ENCODE results near the gene GLG1.
A peak's percentile ranks its signal among the peaks of the same experiment; 100 is the strongest.
"Not testable (repeated sequence)": the region's sequence is repeated elsewhere in the genome, so short reads cannot be mapped to it uniquely, and the experiment has no call there.

Gene GLG1

DNA sequence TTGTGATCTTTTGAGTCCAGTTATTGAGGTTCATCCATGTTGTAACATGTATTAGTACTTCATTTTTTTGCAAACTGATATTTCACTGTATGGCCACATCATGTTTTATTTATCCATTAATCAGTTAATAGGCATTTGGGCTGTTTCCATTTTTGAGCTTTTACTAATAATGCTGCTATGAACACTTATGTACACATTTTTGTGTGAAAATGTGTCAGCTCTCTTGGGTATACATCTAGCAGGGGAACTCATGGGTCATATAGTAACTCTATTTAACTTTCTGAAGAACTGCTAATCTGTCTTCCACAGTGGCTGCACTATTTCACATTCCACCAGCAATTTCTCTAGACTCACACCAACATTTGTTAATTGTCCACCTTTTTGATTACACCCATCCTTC, 82.0 kb downstream of the GLG1 start:
- H3K4me3 ChIP-seq (ENCODE audit: low read depth, low read length) = no peak overlapping the region
- DNase-seq (ENCODE audit: low read depth) = no peak
- TF ChIP-seq POLR2A (IDR thresholded peaks at IDR 0.05; ENCODE audit: extremely low read depth, insufficient read length) (no peak), MYC (IDR thresholded peaks at IDR 0.05; ENCODE audit: low read depth, low read length) (no peak)
- TF ChIP-seq, protein P1, sequence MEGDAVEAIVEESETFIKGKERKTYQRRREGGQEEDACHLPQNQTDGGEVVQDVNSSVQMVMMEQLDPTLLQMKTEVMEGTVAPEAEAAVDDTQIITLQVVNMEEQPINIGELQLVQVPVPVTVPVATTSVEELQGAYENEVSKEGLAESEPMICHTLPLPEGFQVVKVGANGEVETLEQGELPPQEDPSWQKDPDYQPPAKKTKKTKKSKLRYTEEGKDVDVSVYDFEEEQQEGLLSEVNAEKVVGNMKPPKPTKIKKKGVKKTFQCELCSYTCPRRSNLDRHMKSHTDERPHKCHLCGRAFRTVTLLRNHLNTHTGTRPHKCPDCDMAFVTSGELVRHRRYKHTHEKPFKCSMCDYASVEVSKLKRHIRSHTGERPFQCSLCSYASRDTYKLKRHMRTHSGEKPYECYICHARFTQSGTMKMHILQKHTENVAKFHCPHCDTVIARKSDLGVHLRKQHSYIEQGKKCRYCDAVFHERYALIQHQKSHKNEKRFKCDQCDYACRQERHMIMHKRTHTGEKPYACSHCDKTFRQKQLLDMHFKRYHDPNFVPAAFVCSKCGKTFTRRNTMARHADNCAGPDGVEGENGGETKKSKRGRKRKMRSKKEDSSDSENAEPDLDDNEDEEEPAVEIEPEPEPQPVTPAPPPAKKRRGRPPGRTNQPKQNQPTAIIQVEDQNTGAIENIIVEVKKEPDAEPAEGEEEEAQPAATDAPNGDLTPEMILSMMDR (IDR thresholded peaks at IDR 0.05; ENCODE audit: low read depth, low read length) = no peak
- TF ChIP-seq, protein P2, sequence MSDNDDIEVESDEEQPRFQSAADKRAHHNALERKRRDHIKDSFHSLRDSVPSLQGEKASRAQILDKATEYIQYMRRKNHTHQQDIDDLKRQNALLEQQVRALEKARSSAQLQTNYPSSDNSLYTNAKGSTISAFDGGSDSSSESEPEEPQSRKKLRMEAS (IDR thresholded peaks at IDR 0.05; ENCODE audit: low read depth, low read length) = no peak

DNA sequence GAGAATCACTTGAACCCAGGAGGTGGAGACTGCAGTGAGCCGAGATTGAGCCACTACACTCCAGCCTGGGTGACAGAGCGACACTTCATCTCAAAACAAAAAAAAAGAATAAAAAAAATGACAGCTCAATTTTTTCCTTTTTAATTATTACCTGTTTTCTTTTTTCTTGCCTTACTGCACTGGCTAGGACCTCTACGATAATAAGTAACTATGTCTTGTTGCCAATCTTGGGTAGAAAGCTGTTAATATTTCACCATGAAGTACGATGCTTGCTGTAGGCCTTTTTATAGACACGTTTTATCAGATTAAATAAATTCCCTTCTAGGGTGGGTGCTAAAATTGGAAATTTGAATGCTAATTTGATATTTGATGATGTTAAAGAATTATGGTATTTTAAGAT, 82.8 kb downstream of the GLG1 start:
- TF ChIP-seq POLR2A (IDR thresholded peaks at IDR 0.05; ENCODE audit: extremely low read depth, insufficient read length) (no peak), MYC (IDR thresholded peaks at IDR 0.05; ENCODE audit: low read depth, low read length) (no peak)
- TF ChIP-seq, protein P2 (IDR thresholded peaks at IDR 0.05; ENCODE audit: low read depth, low read length) = no peak
- TF ChIP-seq, protein P1 (IDR thresholded peaks at IDR 0.05; ENCODE audit: low read depth, low read length) = no peak
- H3K4me3 ChIP-seq (ENCODE audit: low read depth, low read length) = no peak overlapping the region
- DNase-seq (ENCODE audit: low read depth) = no peak

DNA sequence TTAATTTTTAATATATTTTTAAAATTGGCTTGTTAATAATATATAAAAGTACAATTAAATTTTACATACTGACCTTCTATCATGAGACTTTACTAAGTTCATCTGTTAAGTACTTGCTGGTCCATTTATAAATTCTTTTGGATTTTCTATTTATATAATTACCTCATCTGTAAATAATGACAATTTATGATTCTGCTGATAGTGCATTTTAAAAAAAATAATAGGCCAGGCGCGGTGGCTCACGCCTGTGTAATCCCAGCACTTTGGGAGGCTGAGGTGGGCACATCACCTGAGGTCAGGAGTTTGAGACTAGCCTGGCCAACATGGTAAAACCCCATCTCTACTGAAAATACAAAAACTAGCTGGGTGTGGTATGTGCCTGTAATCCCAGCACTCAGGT, 83.2 kb downstream of the GLG1 start:
- not testable (repeated sequence) for DNase-seq (ENCODE audit: low read depth); H3K4me3 ChIP-seq (ENCODE audit: low read depth, low read length)

DNA sequence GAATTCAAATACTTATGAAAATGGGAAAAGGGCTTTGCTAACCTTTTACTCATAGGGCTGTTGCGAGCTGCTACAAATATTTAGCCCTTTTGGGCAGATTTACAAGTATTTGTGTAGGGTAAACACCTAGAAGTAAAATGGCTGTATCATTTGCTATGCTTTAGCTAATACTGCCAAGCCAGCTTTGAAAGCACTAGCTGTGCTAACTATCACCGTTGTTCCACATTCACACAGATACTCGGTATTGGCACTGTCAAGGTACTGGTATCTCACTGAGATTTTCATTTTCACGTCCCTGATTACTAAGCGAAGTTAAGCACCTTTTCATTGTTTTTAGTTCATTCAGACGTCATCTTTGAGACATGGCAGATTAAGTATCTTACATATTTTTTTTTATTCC, 84.8 kb downstream of the GLG1 start:
- no peak for DNase-seq (ENCODE audit: low read depth)
- no peak overlapping the region for H3K4me3 ChIP-seq (ENCODE audit: low read depth, low read length)
- TF ChIP-seq, protein P2 (IDR thresholded peaks at IDR 0.05; ENCODE audit: low read depth, low read length) = no peak
- TF ChIP-seq, protein P1 (IDR thresholded peaks at IDR 0.05; ENCODE audit: low read depth, low read length) = no peak
- TF ChIP-seq MYC (IDR thresholded peaks at IDR 0.05; ENCODE audit: low read depth, low read length) (no peak), POLR2A (IDR thresholded peaks at IDR 0.05; ENCODE audit: extremely low read depth, insufficient read length) (no peak)

DNA sequence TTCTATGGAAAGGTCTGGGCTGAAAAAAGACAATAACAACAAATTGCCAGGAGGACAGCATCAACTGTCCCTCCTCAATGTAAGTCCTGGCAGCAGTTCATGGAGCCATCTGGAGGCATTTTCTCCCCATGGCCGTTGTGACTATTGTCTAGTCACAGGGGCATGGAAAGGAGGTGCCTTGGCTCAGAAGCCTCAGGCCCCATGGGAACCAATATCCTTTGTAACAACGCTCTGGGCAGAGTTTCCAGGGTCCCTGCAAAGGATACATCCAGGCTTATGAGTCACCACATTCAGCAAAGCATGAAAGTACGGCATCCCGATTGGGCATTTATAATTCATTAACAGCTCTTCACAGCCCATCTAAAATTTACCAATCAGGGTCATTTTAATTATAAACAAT, 85.2 kb downstream of the GLG1 start:
- no peak overlapping the region for H3K4me3 ChIP-seq (ENCODE audit: low read depth, low read length)
- no peak for TF ChIP-seq POLR2A (IDR thresholded peaks at IDR 0.05; ENCODE audit: extremely low read depth, insufficient read length)
- TF ChIP-seq, protein P1 (IDR thresholded peaks at IDR 0.05; ENCODE audit: low read depth, low read length) = no peak
- no peak for TF ChIP-seq MYC (IDR thresholded peaks at IDR 0.05; ENCODE audit: low read depth, low read length)
- TF ChIP-seq, protein P2 (IDR thresholded peaks at IDR 0.05; ENCODE audit: low read depth, low read length) = no peak

DNA sequence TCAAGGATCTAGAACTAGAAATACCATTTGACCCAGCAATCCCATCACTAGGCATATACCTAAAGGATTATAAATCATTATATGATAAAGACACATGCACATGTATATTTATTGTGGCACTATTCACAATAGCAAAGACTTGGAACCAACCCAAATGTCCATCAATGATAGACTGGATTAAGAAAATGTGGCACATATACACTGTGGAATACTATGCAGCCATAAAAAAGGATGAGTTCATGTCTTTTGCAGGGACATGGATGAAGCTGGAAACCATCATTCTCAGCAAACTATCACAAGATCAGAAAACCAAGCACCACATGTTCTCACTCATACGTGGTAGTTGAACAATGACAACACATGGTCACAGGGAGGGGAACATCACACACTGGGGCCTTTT, 88.0 kb downstream of the GLG1 start:
- DNase-seq (ENCODE audit: low read depth) = not testable (repeated sequence)

More for the DNA sequence above, 85.2 kb downstream of the GLG1 start:
- DNase-seq (ENCODE audit: low read depth) = peak; percentile 32

DNA sequence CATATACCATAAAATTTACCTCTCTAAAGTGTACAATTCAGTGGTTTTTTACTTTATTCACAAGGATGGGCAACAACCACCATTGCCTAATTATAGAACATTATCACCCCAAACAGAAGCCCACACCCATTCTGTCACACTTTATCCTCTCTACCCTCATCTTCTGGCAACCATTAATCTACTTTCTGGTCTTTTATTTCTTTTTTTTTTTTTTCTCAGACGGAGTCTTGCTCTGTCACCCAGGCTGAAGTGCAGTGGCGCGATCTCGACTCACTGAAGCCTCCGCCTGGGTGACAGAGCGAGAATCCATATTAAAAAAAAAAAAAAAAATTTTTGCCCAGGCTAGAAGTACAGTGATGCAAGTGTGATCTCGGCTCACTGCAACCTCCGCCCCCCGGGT, 95.0 kb downstream of the GLG1 start:
- TF ChIP-seq, protein P2 (IDR thresholded peaks at IDR 0.05; ENCODE audit: low read depth, low read length) = no peak
- TF ChIP-seq MYC (IDR thresholded peaks at IDR 0.05; ENCODE audit: low read depth, low read length) (no peak), POLR2A (IDR thresholded peaks at IDR 0.05; ENCODE audit: extremely low read depth, insufficient read length) (no peak)
- TF ChIP-seq, protein P1 (IDR thresholded peaks at IDR 0.05; ENCODE audit: low read depth, low read length) = no peak
- DNase-seq (ENCODE audit: low read depth) = no peak
- H3K4me3 ChIP-seq (ENCODE audit: low read depth, low read length) = no peak overlapping the region

More for the DNA sequence above, 88.0 kb downstream of the GLG1 start:
- H3K4me3 ChIP-seq (ENCODE audit: low read depth, low read length) = not testable (repeated sequence)

All from NB4 (cell line).